Endodermal cell (in vitro differentiated cells): ENCODE results near the gene RIC1. TPM values are rescaled to one million over a fixed set of nuclear protein-coding genes. Genes with fewer than 3 reads are reported as not detected.

Experiments
- DNase-seq: peaks from one replicate; pipeline ENCODE4 v3.0.0-alpha.2; 2017
- H3K27ac ChIP-seq: 2 replicates; pipeline ENCODE4 v1.5.1; 2013; ENCODE audit warnings: mild to moderate bottlenecking, low read depth, low read length, moderate library complexity
- H3K27me3 ChIP-seq: 2 replicates; pipeline ENCODE4 v1.6.1; 2013; ENCODE audit warnings: mild to moderate bottlenecking, low read length, moderate library complexity; ENCODE audit not compliant: insufficient read depth, control insufficient read depth, poor library complexity, severe bottlenecking
- H3K36me3 ChIP-seq: 2 replicates; pipeline ENCODE4 v1.7.0; 2013; ENCODE audit warnings: mild to moderate bottlenecking, low read length, moderate library complexity; ENCODE audit not compliant: control insufficient read depth, insufficient read depth
- H3K4me1 ChIP-seq: one replicate; pipeline ENCODE4 v1.7.0; 2013; ENCODE audit warnings: low read length; ENCODE audit not compliant: control insufficient read depth, insufficient read depth
- H3K4me3 ChIP-seq: 2 replicates; pipeline ENCODE4 v1.5.1; 2013; ENCODE audit warnings: mild to moderate bottlenecking, low read length, moderate library complexity
- H3K9ac ChIP-seq: 2 replicates; pipeline ENCODE4 v1.6.1; 2013; ENCODE audit warnings: mild to moderate bottlenecking, low read length, moderate library complexity; ENCODE audit not compliant: poor library complexity, severe bottlenecking; ENCODE audit errors: extremely low read depth
- H3K9me3 ChIP-seq: 2 replicates; pipeline ENCODE4 v1.6.1; 2013; ENCODE audit warnings: mild to moderate bottlenecking, low read length, moderate library complexity; ENCODE audit not compliant: control insufficient read depth
- H3K27ac Mint-ChIP-seq: 2 replicates; pipeline ENCODE4 v1.8.0; 2020; ENCODE audit warnings: mixed read lengths
- H3K27me3 Mint-ChIP-seq: 2 replicates; pipeline ENCODE4 v1.8.0; 2021; ENCODE audit warnings: mild to moderate bottlenecking, mixed read lengths; ENCODE audit not compliant: insufficient read depth
- H3K36me3 Mint-ChIP-seq: 2 replicates; pipeline ENCODE4 v1.8.0; 2020; ENCODE audit warnings: low read depth, mixed read lengths
- H3K4me1 Mint-ChIP-seq: 2 replicates; pipeline ENCODE4 v1.8.0; 2020; ENCODE audit warnings: mixed read lengths
- H3K4me3 Mint-ChIP-seq: 2 replicates; pipeline ENCODE4 v1.8.0; 2020; ENCODE audit warnings: mild to moderate bottlenecking, moderate library complexity, mixed read lengths
- H3K9me3 Mint-ChIP-seq: 2 replicates; pipeline ENCODE4 v1.8.0; 2020; ENCODE audit warnings: mild to moderate bottlenecking, mixed read lengths
- CTCF ChIP-seq: fragments of 200-600 bp; sonication (generic); conservative IDR thresholded peaks from 2 replicates; pipeline ENCODE4 v1.5.0; 2021; ENCODE audit warnings: antibody characterized with exemption, mild to moderate bottlenecking
- WGBS, 2 experiments: methylation state at CpG; one replicate each; pipeline versions ENCODE4 v1.1.5 to v1.1.7; 2013; ENCODE audit warnings: missing lambda C conversion rate in 2 of 2, mixed read lengths in 1 of 2; ENCODE audit not compliant: insufficient coverage in 1 of 2, insufficient read length in 1 of 2; 5-methylcytosine and 5-hydroxymethylcytosine counted together
- total RNA-seq, 2 donors: library from RNA; stranded (reverse); fragmentation: NEBNext Ultra II Directional in 1 of 2; extraction: Animal tissue kit (Norgen Biotek cat#: 25700) in 1 of 2; gene quantifications; 2 replicates in 1 of 2; 3 replicates in 1 of 2; pipeline ENCODE4 v1.2.1, GENCODE V29; 2021

Gene RIC1
- total RNA-seq, 2 donors from 2014 or later: 27.0 to 27.1 TPM

- H3K4me3 ChIP-seq: no peak overlapping the region
- no peaks in the 10 kb centered on the region for H3K9me3 ChIP-seq
- no peak overlapping the region for H3K27ac ChIP-seq
- H3K27me3 ChIP-seq: no peaks in the 10 kb centered on the region
- TF ChIP-seq CTCF: no peak
- H3K9me3 Mint-ChIP-seq: no peaks in the 10 kb centered on the region
- no peak overlapping the region for H3K9ac ChIP-seq
- peaks cover 5% of the 10 kb centered on the region for H3K4me1 Mint-ChIP-seq
- DNase-seq: no peak
- H3K27ac Mint-ChIP-seq: no peak overlapping the region
- H3K27me3 Mint-ChIP-seq: no peaks in the 10 kb centered on the region
- H3K4me3 Mint-ChIP-seq: no peak overlapping the region
- H3K4me1 ChIP-seq: no peaks in the 10 kb centered on the region
- no peaks in the 10 kb centered on the region for H3K36me3 ChIP-seq
- no peaks in the 10 kb centered on the region for H3K36me3 Mint-ChIP-seq
These were observed 16.7 kb upstream of the RIC1 start for GRCh38 chr9:5612185-5612530.

- no peak overlapping the region for H3K27ac ChIP-seq
- H3K4me3 Mint-ChIP-seq: no peak overlapping the region
- H3K4me1 Mint-ChIP-seq: peaks cover 4% of the 10 kb centered on the region
- H3K9me3 ChIP-seq: no peaks in the 10 kb centered on the region
- no peak overlapping the region for H3K4me3 ChIP-seq
- TF ChIP-seq CTCF: no peak
- H3K9ac ChIP-seq: no peak overlapping the region
- no peaks in the 10 kb centered on the region for H3K27me3 Mint-ChIP-seq
- 86 to 97% methylated on average over 4 of the region's 4 CpGs for WGBS, 2 experiments
- no peak for DNase-seq
- no peak overlapping the region for H3K27ac Mint-ChIP-seq
- H3K36me3 ChIP-seq: no peaks in the 10 kb centered on the region
- H3K4me1 ChIP-seq: no peaks in the 10 kb centered on the region
- no peaks in the 10 kb centered on the region for H3K36me3 Mint-ChIP-seq
- H3K9me3 Mint-ChIP-seq: no peaks in the 10 kb centered on the region
- H3K27me3 ChIP-seq: no peaks in the 10 kb centered on the region
These were observed 14.7 kb upstream of the RIC1 start for GRCh38 chr9:5614192-5614591.

GRCh38 chr9:5614985-5615384 is 13.9 kb upstream of the RIC1 start:
- 40 to 58% methylated on average over 1 to 2 of the region's 3 CpGs for WGBS, 2 experiments
- Mint-ChIP-seq H3K27me3 (no peaks in the 10 kb centered on the region), H3K27ac (no peak overlapping the region), H3K4me3 (no peak overlapping the region), H3K4me1 (peaks cover 4% of the 10 kb centered on the region), H3K36me3 (no peaks in the 10 kb centered on the region), H3K9me3 (no peaks in the 10 kb centered on the region)
- Histone ChIP-seq H3K4me3 (no peak overlapping the region), H3K4me1 (no peaks in the 10 kb centered on the region), H3K9me3 (no peaks in the 10 kb centered on the region), H3K27ac (no peak overlapping the region), H3K9ac (no peak overlapping the region), H3K27me3 (no peaks in the 10 kb centered on the region), H3K36me3 (no peaks in the 10 kb centered on the region)
- no peak for TF ChIP-seq CTCF
- no peak for DNase-seq
